ENCODE data around the gene TMEM132A. TPM values are rescaled to one million over a fixed set of nuclear protein-coding genes. Genes with fewer than 3 reads are reported as not detected.

Gene TMEM132A
- total and polyA plus RNA-seq, 9 of the 15 experiments (the other 6 are each of a cell fraction or from before 2014, with no cell fraction given) = 0.04 to 1.1 (median 0.18) TPM; not detected in 4

GRCh38 chr11:60889869-60890311, 34.4 kb upstream of the TMEM132A start (continued):
- TF ChIP-seq STAT6 (CRISPR knock-in tag; IDR thresholded peaks at IDR 0.05) = no peak
- TF ChIP-seq LCOR (CRISPR knock-in tag; IDR thresholded peaks at IDR 0.05) = no peak
- no peak for TF ChIP-seq TSHZ1 (CRISPR knock-in tag; IDR thresholded peaks at IDR 0.05)
- no peak for TF ChIP-seq AFF4 (CRISPR knock-in tag; IDR thresholded peaks at IDR 0.05)
- TF ChIP-seq SREBF2 (CRISPR knock-in tag; IDR thresholded peaks at IDR 0.05) = no peak
- TF ChIP-seq NR2C2 (CRISPR knock-in tag; IDR thresholded peaks at IDR 0.05) = no peak
- TF ChIP-seq NR2C2 (tag; IDR thresholded peaks at IDR 0.05) = no peak
- no peak for TF ChIP-seq SP2 (IDR thresholded peaks at IDR 0.05; ENCODE audit: extremely low read depth, low read depth, low read length, poor library complexity, severe bottlenecking)
- TF ChIP-seq ZNF311 (CRISPR knock-in tag; IDR thresholded peaks at IDR 0.05) = no peak
- no peak for TF ChIP-seq BRF1 (IDR thresholded peaks at IDR 0.05; ENCODE audit: borderline replicate concordance, extremely low read depth, insufficient read length)
- TF ChIP-seq RBFOX2 (IDR thresholded peaks at IDR 0.05; ENCODE audit: low read depth, low read length) = no peak
- TF ChIP-seq KHSRP (IDR thresholded peaks at IDR 0.05) = no peak
- TF ChIP-seq MYC (IDR thresholded peaks at IDR 0.05; ENCODE audit: low read depth, low read length) = no peak
- no peak for TF ChIP-seq MYC (CRISPR knock-in tag; IDR thresholded peaks at IDR 0.05; ENCODE audit: borderline replicate concordance, low read depth)
- no peak for TF ChIP-seq ZNF143 (CRISPR knock-in tag; IDR thresholded peaks at IDR 0.05)
- no peak for TF ChIP-seq MED1 (CRISPR knock-in tag; IDR thresholded peaks at IDR 0.05; ENCODE audit: borderline replicate concordance)
- no peak for TF ChIP-seq HNRNPL (IDR thresholded peaks at IDR 0.05; ENCODE audit: low read depth, low read length)
- TF ChIP-seq TRIM28 (IDR thresholded peaks at IDR 0.05) = no peak
- TF ChIP-seq NR2C1 (IDR thresholded peaks at IDR 0.05) = no peak
- no peak for TF ChIP-seq NR2C1 (tag; IDR thresholded peaks at IDR 0.05)
- peak; percentile 71; the same call in 1 of the 2 replicates for TF ChIP-seq BHLHE40 (IDR thresholded peaks at IDR 0.05; ENCODE audit: low read length)
